Measurements from ENCODE around the gene C16orf86. TPM values are rescaled to one million over a fixed set of nuclear protein-coding genes. Genes with fewer than 3 reads are reported as not detected.
A peak's percentile ranks its signal among the peaks of the same experiment; 100 is the strongest.

Gene C16orf86
- polyA plus RNA-seq, 1 of the 3 experiments (the other 2 are of a cell fraction) = 4.3 TPM

DNA sequence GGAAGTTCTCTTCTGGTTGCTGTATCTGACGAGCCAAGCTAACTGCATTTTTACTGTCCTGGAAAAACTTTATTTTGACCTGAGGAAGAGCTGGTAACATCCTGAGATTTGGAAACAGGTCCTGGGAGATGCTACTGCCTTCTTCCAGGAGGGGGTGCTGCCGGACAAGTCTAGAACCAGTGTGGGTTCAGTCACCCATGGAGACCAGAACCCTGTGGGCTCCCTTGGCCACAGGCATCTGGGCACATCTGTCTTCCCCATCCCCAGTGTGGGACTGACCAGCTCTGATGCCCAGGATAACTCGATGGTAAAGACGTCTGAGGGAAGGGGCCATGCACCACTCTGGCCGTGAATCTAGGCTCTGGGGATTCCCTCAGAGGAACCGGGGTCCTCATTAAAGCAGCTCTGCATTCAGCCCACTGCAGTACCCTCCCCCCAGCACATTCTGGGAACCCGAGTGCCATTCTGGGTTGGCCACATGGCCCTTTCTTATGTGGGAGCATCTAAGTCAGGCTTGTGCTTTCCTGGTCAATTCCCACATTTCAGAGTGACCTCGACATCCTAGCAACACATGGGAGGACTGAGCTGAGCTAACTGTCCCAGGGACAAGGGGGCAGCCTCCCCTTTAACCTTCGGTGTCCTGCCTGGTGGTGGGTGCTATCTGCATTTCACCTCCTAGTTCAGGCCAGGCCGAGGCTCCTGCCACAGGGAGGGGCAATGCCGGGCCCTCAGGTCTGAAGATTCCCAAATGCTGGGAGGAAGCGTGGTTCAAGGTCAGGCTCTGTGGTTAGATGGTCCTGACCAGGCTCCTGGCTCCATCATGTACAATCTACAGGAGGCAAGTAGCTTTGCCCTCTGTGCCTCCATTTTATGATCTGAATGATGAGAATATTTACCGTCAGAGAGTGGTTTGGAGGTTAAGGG lies 6.4 kb downstream of the C16orf86 start:
- ChIA-PET CTCF (interaction anchor here (0.6 to 18.3 kb wide), 42 partner anchors 9 to 395 kb away, joined by 3 to 246 read pairs (median 5); partner anchors contain the start of genes ACD, ATP6V0D1, CARMIL2 and CTCF), POLR2A (no interaction called here)
- H3K79me2 ChIP-seq (ENCODE audit: insufficient read depth) = no peaks in the 10 kb centered on the region
- H2AFZ ChIP-seq (ENCODE audit: low read depth) = no peak overlapping the region
- DNase-seq = peak; percentile 84
- H3K27ac ChIP-seq (ENCODE audit: low read depth in 2 of 2, low read length in 1 of 2) = peak overlapping the region; percentile 32 to 69; a peak in 3 of 4 replicates
- no peak overlapping the region for H3K9ac ChIP-seq
- peaks cover 5 to 6% of the 10 kb centered on the region in 2 experiments for H3K36me3 ChIP-seq (replicated peaks in 1 of 2; ENCODE audit: control insufficient read depth in 1 of 2, insufficient read depth in 2 of 2, low read length in 1 of 2)
- H3K4me1 ChIP-seq (ENCODE audit: control insufficient read depth in 1 of 2, insufficient read depth in 2 of 2, low read depth in 1 of 2, low read length in 1 of 2) = peaks cover 15 to 31% of the 10 kb centered on the region in 2 experiments; a peak in 2 of 4 replicates
- no peak overlapping the region; a peak in 1 of 4 replicates for H3K4me3 ChIP-seq (ENCODE audit: low read depth in 2 of 2, low read length in 1 of 2)
- H3K9me2 ChIP-seq = no peaks in the 10 kb centered on the region
- peaks cover 9% of the 10 kb centered on the region for H3F3A ChIP-seq (replicated peaks; ENCODE audit: insufficient read depth)
- TF ChIP-seq CHD2 (IDR thresholded peaks at IDR 0.05; ENCODE audit: low read length, partially characterized antibody) (peak; percentile 10), MAX (IDR thresholded peaks at IDR 0.05; ENCODE audit: low read depth) (no peak), RAD21 (IDR thresholded peaks at IDR 0.05; ENCODE audit: low read length) (peak; percentile 82), FOSL2 (IDR thresholded peaks at IDR 0.05; ENCODE audit: borderline replicate concordance, low read depth) (no peak), NFIC (IDR thresholded peaks at IDR 0.05; ENCODE audit: borderline replicate concordance) (no peak), NRF1 (IDR thresholded peaks at IDR 0.05; ENCODE audit: low read depth, low read length) (no peak), TEAD4 (IDR thresholded peaks at IDR 0.05; ENCODE audit: borderline replicate concordance, insufficient read depth) (no peak), TCF12 (IDR thresholded peaks at IDR 0.05) (no peak), SMC3 (IDR thresholded peaks at IDR 0.05; ENCODE audit: low read depth, low read length) (peak; percentile 62), SIN3A (IDR thresholded peaks at IDR 0.05; ENCODE audit: borderline replicate concordance, low read depth, low read length) (no peak), RFX5 (IDR thresholded peaks at IDR 0.05; ENCODE audit: low read length) (no peak)
- TF ChIP-seq, protein P1, sequence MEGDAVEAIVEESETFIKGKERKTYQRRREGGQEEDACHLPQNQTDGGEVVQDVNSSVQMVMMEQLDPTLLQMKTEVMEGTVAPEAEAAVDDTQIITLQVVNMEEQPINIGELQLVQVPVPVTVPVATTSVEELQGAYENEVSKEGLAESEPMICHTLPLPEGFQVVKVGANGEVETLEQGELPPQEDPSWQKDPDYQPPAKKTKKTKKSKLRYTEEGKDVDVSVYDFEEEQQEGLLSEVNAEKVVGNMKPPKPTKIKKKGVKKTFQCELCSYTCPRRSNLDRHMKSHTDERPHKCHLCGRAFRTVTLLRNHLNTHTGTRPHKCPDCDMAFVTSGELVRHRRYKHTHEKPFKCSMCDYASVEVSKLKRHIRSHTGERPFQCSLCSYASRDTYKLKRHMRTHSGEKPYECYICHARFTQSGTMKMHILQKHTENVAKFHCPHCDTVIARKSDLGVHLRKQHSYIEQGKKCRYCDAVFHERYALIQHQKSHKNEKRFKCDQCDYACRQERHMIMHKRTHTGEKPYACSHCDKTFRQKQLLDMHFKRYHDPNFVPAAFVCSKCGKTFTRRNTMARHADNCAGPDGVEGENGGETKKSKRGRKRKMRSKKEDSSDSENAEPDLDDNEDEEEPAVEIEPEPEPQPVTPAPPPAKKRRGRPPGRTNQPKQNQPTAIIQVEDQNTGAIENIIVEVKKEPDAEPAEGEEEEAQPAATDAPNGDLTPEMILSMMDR (IDR thresholded peaks at IDR 0.05) = peak; percentile 76
- no peaks in the 10 kb centered on the region for H4K20me1 ChIP-seq (ENCODE audit: insufficient read depth)
- WGBS (ENCODE audit: low lambda C conversion rate) = 52% methylated on average over 12 of the region's 13 CpGs
- no peaks in the 10 kb centered on the region for H3K27me3 ChIP-seq (ENCODE audit: insufficient read depth)
- no peaks in the 10 kb centered on the region for H3K9me3 ChIP-seq
- H3K4me2 ChIP-seq = no peak overlapping the region
